ENCODE data around the gene HOXA9.
A peak's percentile ranks its signal among the peaks of the same experiment; 100 is the strongest.

HOXA9 gene

GRCh38 chr7:27151931-27152815, 13.2 kb downstream of the HOXA9 start, which contains the start of gene HOXA3:
TSS of gene HOXA3 (minus strand) at chr7:27152583. CDS start at chr7:27110640, 41,943 bp downstream.
- DNase-seq = no peak

- no peak for DNase-seq
Measured at GRCh38 chr7:27151341-27151930, 13.9 kb downstream of the HOXA9 start.

DNA sequence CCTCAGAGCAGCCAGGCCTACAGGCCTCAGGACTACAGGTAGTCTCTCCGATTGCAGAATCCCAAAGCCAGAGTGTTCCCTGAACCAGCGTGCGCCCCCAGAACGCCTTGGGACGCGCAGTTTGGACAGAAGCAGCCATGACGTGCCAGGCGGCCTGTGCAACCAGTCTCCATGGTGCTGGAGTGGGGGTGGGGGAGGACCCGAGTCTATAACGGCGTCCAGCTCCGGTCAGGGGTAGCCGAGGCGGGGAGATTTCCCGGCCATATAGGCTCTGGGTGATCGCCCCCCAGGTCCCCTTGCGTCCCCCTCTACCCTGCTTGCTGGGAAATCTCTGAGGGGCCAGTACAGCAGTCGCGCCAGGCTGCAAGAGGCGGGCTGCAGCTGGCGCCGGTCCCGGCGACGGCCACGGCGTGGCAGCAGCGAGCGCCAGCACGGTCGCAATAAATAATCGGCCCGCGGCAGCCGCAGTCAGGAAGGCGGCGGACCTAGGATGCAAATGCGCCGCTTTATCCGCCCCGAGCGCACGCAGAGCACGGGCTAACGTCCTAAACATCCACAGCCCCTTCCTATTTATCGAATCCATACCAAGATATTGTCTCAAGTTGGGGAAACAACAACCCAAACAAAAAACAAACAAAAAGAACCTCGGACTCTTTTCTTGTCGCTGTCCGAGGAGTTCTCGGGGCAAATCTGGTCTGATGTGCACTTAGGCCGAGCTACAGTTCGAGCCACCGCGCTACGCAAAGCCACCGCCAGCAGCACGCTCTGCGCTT, 14.6 kb downstream of the HOXA9 start:
- peak; percentile 62 to 68 for DNase-seq

DNA sequence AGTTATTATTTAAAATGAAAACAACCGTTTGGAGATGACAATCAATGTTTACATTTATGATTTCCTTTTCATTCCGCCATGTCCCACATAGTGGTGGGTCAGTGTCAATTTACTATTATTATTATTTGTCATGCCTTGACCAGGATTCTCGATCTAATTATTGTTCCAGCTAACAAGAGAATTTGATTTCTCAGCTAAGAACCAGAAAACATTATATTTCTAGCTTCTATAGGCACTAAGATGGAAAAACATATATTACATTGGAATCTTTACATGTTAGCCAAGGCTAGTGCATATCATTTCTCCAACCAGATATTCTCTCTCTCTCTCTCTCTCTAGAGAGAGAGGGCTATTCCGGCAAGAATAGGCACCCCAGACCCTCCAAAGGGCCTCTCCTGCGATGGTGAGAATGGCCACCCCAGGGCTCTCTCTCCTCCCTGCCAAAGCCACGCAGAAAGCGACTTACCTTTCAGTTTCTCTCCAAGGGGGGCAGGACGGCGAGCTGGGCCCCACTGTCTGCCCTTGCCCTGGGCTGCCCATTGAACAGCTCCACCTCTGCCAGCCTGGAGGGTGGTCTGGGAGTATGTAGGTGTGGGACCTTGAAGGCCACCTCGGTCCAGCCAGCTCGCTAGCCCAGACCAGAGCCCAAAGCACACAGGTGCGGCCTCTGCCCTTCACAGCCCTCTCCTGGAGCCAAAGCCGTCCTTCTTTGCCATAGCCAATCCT, 15.3 kb downstream of the HOXA9 start:
- no peak for DNase-seq

DNA sequence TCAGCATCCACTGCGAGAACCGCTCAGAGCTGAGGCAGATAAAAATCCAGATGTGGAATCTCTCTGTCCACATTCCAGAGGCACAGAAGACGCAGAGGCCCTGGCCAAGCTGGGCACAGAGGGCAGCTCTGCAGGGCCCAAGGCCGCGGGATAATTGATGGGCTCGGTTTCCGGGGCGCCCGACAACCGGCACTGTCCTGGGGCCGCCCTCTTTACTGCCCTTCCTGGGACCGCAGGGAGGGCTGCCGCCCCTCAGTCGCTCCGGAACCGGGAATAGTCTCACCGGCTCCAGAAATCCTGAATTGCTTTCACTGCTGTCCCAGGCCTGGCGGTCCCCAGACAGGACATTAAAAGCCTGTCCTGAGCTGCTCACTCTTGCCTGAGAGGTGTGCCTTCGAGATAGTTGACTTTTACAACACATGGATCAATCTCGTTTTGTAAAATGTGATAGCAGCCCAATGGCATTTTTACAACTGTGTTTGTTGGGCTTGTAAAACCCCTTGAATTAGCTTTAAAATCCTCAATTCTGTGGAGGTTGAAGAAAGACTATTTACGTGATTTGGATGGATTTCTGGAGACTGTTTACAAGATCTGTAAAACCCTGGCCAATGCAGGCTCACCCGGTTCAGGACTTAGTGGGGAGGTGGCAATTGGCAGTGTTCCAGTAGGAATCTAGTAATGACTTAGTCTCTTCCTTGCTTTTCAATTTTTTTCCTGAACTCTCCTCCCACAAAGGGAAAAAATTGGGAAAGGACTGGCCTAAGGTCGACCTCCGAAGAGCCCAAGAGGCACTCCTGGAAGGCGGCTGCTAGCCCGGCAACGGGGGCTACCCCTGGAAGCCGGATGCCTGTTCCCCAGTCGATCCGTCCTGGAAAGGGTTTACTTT, 16.3 kb downstream of the HOXA9 start:
- DNase-seq = no peak

DNA sequence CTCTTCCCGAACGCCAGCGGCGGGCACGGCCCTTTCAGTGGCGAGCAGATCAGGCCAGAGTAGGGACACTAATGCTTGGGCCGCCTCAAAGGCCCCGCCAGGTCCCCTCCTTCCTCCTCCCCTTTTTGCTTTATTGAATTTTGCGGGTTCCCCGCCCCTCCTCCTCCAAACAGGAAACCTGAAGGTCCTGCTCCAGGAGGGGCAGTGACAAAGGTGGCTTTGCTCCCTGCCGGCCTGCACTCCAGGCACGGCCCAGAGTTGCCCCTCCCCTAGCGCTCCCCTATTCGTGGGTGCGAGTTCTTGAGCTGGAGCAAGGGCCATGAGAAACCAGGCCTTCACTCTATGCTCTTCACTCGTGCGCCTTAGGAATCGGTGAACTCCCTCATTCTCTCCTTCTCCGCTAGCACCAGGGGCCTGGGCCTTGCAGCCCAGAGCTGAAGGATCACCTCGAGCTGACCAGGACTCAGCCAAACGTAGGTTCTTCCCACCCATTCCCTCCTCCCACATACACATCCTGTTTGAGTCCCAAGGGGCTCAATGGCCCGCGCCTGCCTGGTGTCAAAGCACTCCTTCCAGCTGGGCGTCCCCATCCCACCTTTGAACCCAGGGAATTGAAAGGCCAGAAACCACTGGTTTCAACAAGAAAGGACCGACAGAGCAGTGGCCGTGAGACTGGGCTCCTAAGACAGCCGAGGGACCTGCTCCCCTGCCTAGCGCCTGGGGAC, 17.1 kb downstream of the HOXA9 start:
- DNase-seq = no peak

DNA sequence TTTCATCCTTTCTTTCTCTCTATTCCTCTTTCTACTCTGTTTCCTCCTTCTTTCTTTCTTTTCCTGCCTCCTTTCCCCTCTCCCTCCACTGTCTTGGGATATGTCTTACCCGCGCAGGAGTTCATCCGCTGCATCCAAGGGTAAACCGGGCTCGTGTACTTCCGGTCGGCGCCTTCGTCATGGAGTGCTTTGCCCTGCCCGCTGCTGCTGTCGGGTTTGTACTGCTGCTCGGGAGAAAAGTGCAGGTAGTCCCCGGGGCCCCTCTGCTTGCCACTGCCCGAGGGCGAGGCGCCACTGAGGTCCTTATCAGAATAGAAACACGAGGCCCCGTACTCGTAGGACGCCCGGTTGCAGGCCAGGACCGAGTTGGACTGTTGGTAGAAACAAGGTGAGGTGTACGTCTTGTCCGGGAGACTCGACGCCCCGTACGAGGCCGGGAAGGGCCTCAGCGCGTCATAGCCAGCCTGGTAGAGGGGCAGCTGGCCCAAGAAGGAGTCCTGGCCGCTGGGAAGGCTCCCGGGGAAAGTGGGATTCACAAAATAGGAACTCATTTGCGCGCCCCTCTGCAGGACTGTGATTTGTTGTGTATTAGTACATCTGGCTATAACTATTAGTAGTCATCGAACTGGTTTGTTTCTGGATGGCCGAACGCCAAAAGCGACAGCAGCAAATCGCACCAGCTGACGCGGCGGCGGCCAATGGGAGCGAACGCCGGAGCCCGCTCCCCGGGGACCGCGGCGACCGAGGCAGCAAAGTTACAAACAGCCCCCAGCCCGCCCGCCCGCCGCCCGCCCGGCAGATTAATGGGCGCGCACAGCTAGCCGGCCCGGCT, 17.9 kb downstream of the HOXA9 start, which contains the start of gene HOXA6:
Gene HOXA6 (minus strand): TSS at position 576 of the 832 bp plus-strand sequence. CDS start 25 bp downstream, at position 551.
- DNase-seq = no peak

GRCh38 chr7:27146491-27147198, 18.7 kb downstream of the HOXA9 start:
- DNase-seq = no peak

GRCh38 chr7:27145914-27146412, 19.4 kb downstream of the HOXA9 start:
- no peak for DNase-seq

DNA sequence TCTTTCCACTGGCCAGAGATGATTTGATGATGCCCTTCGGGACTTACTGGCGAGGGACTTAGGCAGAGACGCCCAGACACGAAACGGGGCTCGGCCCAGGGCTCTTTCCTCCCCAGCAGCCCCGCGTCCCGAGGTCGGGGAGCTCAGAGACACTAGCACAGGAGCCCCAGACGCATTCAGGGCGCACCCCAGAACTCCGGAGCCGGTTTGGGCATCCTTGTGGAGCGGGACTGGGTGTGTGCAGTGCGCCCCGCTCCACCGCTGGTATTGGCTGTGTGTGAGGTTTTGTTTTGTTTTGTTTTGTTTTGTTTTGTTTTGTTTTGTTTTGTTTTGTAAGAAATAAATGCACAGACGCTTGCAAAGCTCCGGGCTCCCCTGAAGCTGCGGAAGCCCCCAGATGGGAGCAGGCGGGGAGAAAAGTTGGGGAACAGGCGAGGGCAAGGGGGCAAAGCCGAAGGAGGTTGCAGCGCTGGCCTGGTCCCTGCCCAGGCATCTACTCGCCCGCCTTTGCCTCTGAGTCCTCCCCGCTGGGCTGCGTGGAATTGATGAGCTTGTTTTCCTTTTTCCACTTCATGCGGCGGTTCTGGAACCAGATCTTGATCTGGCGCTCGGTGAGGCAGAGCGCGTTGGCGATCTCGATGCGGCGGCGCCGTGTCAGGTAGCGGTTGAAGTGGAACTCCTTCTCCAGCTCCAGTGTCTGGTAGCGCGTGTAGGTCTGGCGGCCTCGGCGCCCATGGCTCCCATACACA, 20.0 kb downstream of the HOXA9 start:
- DNase-seq = no peak

GRCh38 chr7:27144781-27145164, 20.6 kb downstream of the HOXA9 start:
- DNase-seq = no peak

- no peak for DNase-seq
Measured at GRCh38 chr7:27143950-27144780, 21.2 kb downstream of the HOXA9 start.

DNA sequence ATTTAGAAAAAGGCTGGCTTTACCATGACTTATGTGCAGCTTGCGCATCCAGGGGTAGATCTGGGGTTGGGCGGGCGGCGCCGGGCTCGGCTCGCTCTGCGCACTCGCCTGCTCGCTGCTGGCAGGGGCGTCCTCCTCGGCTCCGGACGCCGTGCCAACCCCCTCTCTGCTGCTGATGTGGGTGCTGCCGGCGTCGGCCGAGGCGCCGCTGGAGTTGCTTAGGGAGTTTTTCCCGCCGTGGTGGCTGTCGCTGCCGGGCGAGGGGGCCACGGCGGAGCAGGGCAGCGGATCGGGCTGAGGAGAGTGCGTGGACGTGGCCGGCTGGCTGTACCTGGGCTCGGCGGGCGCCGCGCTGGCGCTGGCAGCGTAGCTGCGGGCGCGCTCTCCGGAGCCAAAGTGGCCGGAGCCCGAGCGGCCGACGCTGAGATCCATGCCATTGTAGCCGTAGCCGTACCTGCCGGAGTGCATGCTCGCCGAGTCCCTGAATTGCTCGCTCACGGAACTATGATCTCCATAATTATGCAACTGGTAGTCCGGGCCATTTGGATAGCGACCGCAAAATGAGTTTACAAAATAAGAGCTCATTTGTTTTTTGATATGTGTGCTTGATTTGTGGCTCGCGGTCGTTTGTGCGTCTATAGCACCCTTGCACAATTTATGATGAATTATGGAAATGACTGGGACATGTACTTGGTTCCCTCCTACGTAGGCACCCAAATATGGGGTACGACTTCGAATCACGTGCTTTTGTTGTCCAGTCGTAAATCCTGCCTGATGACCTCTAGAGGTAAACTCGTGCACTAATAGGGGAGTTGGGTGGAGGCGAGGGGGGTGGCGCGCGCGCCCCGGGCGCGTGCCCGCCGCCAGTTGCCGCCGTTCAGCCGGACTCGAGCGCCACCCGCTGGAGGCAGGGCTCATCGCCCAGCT, 22.1 kb downstream of the HOXA9 start, which contains the start of gene HOXA5:
Gene HOXA5 (minus strand): TSS at position 659 of the 927 bp plus-strand sequence. CDS start 74 bp downstream, at position 585.
- DNase-seq = peak in 1 of 2 donors; percentile 63

DNA sequence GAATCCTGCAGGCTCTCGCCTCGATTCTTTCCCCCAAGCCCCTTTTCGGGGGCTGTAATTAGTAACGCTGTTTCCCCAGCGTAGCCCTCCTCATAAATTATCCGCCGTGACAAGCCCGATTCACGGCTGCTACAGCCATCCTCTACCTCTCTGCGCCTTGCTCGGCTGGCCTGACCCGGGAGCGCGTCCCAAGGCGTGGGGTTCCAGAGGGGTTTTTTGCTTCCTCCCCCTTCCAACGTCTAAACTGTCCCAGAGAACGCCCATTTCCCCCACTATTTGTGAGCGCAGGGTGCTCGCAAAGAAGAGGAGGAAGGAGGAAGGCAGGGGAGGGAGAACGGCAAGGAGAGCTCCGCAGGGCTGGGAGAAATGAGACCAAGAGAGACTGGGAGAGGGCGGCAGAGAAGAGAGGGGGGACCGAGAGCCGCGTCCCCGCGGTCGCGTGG, 22.7 kb downstream of the HOXA9 start:
- no peak for DNase-seq

DNA sequence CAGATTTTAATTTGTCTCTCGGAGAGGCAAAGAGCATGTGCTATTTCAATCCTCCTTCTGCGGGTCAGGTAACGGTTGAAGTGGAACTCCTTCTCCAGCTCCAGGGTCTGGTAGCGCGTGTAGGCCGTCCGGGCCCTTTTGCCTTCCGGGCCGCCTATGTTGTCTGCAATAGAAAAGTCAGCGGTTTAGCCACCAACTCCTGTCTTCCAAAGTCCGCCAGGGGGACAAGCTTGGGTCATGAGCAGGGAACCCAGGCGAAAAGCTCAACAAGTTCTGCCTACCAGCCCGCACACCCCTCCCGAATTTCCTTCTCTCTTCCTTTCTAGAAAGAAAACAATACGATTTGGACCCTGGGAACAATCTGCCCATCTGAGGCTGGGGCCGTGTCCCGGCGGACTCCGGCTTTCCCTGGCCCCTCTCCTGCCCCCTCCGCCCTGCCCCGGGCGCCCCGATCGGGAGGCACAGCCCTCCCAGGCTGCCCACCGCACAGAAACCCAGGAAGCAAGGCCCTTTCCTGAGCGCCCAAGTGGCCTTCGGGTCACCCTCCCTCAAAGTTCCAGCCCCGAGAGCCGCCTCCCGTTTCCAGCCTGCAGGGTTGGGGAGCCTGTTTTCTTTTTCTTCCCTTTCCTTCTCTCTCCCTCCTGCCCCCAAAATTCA, 23.3 kb downstream of the HOXA9 start:
- DNase-seq = no peak

All from CD4-positive, alpha-beta T cell treated with Interleukin-4 for 1 hour (primary cell).